Retinal pigment epithelial cell (primary cell): Measurements from ENCODE around the gene CMTM5.

Experiments
- DNase-seq: peaks from one replicate; pipeline ENCODE4 v3.0.0-alpha.2; 2010; ENCODE audit warnings: low read depth
- H3K4me3 ChIP-seq: 2 replicates; pipeline ENCODE4 v1.5.1; 2011; ENCODE audit warnings: mild to moderate bottlenecking, low read length, control low read depth, moderate library complexity
- CTCF ChIP-seq: conservative IDR thresholded peaks from 2 replicates; pipeline ENCODE4 v1.5.1; 2011; ENCODE audit warnings: low read depth, low read length, control low read depth, inconsistent platforms

Gene CMTM5

GRCh38 chr14:23406725-23407355 lies 30.0 kb downstream of the CMTM5 start:
- DNase-seq: no peak

GRCh38 chr14:23407516-23408306 lies 30.9 kb downstream of the CMTM5 start, which contains the start of gene MYH6:
Gene MYH6 (minus strand): TSS chr14:23408273. CDS start chr14:23407223, 1,050 bp downstream.
- no peak for DNase-seq
- no peak within 1 kb of the TSS for H3K4me3 ChIP-seq
- no peak for TF ChIP-seq CTCF

More at GRCh38 chr14:23406725-23407355, 30.0 kb downstream of the CMTM5 start:
- no peak for TF ChIP-seq CTCF
- no peak overlapping the region for H3K4me3 ChIP-seq

- H3K4me3 ChIP-seq: no peak overlapping the region
- no peak for TF ChIP-seq CTCF
- DNase-seq: no peak
These were observed 31.4 kb downstream of the CMTM5 start for GRCh38 chr14:23408307-23408630.

GRCh38 chr14:23409475-23409874 lies 32.6 kb downstream of the CMTM5 start:
- DNase-seq: no peak
- no peak for TF ChIP-seq CTCF
- H3K4me3 ChIP-seq: no peak overlapping the region

- no peak overlapping the region for H3K4me3 ChIP-seq
- no peak for DNase-seq
These were observed 33.3 kb downstream of the CMTM5 start for GRCh38 chr14:23409966-23410635.

More at GRCh38 chr14:23409966-23410635, 33.3 kb downstream of the CMTM5 start:
- TF ChIP-seq CTCF: no peak
